Cerebellar cortex (tissue), 1 donor: ENCODE data around the gene HMBS.
"Not testable (repeated sequence)": the region's sequence is repeated elsewhere in the genome, so short reads cannot be mapped to it uniquely, and the experiment has no call there.

Source experiments
- DNase-seq: peaks from one replicate; pipeline ENCODE4 v3.0.0-alpha.2; 2015; ENCODE audit warnings: low spot score

Gene HMBS

DNA sequence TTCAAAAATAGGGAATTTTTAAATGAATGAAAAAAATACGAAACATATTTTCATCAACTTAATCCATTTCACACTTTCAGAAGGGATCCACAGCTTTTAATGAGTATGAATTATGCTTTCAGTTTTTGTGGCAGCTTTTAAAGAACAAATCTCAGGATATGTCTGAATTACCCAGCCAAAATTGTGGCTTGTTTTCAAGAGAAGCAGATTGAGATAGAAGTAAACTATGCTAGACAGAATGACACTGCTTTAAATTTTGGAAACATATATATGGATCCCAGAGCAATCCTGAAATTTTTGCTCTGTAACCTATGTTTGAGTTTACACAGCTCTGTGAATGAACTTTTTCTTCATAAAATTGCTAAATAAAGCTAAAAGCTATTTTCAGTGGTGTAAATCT lies 34.3 kb downstream of the HMBS start:
- DNase-seq, result no peak

DNA sequence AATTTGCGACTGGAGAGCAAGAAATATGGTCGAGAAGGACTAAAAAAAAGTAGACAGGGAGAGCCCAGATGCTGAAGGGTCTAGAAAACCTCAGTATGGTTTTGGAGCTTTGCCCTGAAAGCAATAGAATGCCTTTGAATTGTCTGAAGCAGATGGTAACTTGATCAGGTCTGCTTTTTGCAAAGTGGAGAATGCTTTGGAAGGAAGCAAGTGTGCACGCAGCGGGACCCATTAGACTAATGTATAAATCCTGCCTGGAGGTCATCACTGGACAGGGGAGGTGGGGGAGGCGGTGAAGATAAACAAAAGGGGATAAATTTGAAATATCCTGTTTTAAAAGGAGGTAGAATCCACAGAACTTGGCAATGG lies 35.9 kb downstream of the HMBS start:
- no peak for DNase-seq

DNA sequence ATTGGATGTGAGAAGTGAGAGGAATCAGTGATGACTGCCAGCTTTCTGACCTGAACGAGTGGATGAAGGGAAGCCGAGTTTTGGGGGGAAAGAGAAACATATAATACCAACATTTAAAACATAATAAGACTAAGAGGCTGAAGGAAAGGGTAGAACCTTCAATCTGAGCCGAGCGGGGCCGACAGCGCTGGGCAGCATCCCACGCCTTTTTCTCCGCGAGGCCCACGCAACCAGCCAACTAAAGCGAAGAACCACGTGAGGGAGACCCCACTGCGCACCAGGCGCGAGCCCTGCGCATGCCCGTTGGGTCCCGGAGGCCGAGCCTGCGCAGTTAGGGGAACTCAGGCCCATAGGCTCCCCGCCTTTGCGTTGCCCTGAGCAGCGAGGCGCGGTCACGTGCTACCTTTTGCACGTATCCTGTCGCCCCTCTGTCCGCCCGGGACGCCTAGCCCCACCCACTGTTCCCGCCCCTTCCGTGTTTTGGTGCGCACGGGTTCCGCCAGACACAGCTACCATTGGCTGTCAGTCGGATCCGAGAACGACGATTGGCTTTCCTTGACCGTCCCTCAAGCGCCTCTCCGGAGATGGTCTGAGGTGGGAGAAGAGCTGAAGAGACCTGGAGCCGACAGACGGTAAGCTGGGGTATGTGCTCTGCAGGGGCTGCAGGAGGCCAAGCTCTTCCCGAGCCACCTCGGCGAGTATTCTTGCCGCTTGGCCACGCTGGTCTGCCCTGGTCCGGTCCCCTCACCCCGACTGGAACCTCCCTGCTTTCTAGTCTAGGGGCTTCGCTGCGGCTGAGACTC lies 36.5 kb downstream of the HMBS start, which contains the start of gene HINFP:
TSS of gene HINFP (plus strand) at position 573 of the 803 bp plus-strand sequence. CDS start 5,365 bp downstream, outside the sequence.
- peak; percentile 100 for DNase-seq

DNA sequence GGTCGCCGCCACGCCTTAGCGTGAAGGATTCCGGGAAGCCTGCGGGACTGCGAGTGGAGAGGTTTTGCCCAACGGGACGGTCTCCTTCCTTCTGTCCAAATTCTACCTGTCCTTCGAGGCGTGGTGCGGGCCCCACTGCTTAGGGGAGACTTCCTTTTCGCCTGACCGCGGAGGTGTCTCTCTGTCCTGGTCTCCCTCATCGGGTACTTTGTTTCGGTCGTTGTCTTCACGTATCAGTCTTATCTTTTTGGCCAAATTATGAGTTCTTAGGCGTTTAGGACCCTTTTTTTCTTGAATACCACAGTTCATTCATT lies 37.1 kb downstream of the HMBS start:
- DNase-seq, result no peak

DNA sequence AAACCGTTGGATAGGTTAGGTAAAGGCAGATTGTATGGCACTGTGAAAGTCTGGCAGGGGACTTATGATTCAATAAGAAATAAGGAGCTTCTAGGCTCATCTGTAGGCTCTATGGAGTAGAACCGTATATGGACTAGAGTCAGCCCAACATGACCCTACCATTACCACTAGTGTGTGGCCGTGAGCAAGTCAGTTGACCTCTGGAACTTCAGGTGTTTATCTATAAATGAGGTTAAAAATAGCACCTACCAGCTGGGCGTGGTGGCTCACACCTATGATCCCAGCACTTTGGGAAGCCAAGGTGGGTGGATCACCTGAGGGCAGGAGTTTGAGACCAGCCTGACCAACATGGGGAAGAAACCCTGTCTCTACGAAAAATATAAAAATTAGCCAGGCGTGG lies 41.1 kb downstream of the HMBS start:
- no peak for DNase-seq

DNA sequence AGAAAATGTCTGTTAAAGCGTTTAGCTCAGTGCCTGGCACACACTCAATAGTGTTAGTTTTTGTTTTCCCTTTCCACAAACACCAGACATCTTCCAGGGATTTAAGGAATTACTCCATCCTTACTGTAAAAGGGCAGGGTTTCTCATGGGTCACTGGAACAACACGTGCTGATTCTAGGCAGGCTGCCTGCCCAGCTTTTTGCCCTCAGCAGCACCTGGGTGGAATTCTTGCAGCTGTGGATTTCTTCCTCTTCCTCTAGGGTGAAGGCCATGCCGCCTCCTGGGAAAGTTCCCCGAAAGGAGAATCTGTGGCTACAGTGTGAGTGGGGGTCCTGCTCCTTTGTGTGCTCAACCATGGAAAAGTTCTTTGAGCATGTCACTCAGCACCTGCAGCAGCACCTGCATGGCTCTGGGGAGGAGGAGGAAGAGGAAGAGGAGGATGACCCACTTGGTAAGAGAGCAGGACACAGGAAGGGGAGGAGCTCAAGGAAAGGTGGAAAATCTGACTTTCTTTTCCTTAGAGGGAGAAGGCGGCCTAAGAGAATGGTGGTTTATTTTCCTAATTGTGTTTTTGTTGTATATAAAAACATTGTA lies 42.1 kb downstream of the HMBS start:
- DNase-seq, result no peak

DNA sequence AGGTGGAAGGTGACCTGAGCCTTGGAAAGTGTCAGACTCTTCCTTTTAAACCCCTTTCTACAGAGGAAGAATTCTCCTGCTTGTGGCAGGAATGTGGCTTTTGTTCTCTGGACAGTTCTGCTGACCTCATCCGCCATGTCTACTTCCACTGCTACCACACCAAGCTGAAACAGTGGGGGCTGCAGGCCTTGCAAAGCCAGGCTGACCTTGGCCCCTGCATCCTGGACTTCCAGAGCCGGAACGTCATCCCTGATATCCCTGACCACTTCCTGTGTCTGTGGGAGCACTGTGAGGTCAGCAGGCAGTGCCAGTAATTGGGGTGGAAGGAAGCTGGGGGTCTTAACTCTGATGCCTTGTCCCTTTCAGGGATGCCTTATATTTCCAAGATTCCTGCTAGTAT lies 46.0 kb downstream of the HMBS start:
- no peak for DNase-seq

DNA sequence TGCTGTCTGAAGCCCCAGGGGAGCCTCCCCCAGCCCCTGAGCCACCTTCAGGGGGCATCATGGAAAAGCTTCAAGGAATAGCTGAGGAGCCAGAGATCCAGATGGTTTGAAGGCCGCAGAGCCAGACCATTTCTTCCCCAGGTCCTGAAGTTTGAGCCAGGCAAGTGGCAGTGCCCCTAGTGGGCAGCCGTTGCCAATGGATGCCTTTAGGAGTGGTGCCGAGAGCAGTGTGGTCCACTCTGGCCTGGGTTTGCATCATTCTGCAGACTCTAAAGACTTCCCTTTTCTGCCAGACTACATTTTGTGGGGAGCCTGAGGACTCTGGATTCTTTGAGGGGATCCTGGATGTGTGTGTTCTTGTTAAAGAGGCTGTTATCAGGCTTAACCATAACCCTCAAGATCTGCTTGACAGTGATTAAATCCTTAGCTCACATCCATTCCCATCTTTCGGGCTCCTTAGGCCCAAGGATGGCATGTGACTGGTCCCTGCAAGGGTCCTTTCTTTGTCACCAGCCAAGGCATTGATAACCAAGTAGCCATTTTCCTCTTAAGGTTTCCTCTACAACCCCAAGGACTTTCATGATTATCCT lies 49.8 kb downstream of the HMBS start:
- DNase-seq, result peak; percentile 34

DNA sequence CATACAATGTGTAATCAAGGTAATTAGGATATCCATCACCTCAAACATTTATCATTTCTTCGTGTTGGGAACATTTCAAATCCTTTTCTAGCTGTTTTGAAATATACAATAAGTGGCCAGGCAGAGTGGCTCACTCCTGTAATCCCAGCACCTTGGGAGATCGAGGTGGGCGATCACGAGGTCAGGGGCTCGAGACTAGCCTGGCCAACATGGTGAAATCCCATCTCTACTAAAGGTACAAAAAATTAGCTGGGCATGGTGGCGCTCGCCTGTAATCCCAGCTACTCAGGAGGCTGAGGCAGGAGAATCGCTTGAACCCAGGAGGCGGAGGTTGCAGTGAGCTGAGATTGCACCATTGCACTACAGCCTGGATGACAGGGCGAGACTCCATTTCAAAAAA lies 54.6 kb downstream of the HMBS start:
- DNase-seq, result not testable (repeated sequence)
